Epithelial cell of prostate (primary cell): ENCODE measurements around the gene GJB6.
A peak's percentile ranks its signal among the peaks of the same experiment; 100 is the strongest.

ENCODE experiments used
- DNase-seq: peaks from one replicate; pipeline ENCODE4 v3.0.0-alpha.2; 2011; ENCODE audit warnings: low read depth, low spot score
- H3K27ac ChIP-seq: fragments of 450-650 bp; 2 replicates; pipeline ENCODE4 v1.5.1; 2017; ENCODE audit warnings: mild to moderate bottlenecking

GJB6 gene

DNA sequence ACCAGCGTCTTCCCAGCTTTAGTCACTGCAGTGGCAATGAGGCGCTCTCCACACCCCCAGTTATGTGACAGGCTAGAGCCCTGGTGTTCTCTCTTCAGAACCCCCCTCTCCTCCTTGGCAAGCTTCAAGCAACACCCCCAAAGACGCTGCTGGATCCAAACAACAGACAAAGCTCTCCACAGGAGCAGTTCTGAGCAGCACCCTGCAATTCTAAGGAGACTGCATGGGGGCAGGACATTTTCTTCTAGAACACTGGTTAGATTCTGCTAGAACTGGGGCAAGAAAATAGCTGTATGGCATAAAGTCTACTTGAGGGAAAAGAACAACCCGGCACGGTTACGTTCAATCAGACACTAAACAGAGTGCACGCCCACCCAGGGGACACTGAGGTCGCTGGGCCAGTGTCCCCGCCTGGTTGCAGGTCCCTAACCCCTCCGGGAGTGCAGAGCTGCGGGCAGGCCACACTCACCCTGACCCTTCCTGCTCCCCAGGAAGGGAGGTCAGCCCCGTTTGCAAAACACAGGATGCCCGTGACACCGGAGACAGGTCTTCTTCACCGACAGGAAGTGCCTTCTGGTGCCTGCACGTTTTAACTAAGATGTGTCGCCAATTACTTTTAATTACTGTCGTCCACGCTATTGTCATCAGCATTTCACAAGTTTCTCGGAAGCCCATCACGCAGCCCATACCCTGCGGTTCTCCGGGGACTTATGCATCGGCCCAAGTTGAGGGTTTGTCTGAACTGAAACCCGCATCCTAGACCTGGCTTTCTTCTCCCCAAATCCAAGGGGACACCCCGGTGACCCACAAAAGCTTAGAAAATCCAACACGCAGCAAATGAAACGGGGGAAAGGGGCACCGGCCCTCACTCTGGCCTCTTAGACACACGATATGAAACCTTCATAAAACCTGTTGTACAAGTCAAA is 943 bp downstream of the GJB6 start:
- H3K27ac ChIP-seq = no peak overlapping the region
- no peak for DNase-seq

DNA sequence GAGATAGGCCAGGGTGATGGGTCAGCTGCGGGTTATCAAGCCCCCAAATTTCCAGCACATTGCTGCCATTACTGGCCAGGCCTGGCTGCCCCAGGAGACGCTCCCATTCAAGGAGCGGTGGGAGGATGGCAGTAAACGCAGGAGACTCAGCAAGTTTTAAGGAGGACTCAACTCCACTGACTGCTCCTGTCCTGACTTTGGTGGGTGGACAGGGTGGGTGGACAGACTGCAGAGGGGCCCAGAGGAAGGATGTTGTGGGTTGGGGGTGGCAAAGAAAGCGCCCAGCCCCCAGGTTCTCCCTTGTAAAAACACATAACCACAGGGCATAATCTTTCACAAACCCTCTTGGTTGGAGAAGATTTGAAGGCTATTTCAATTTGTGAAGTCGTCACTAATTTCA is 4.4 kb downstream of the GJB6 start:
- no peak for DNase-seq
- no peak overlapping the region for H3K27ac ChIP-seq

DNA sequence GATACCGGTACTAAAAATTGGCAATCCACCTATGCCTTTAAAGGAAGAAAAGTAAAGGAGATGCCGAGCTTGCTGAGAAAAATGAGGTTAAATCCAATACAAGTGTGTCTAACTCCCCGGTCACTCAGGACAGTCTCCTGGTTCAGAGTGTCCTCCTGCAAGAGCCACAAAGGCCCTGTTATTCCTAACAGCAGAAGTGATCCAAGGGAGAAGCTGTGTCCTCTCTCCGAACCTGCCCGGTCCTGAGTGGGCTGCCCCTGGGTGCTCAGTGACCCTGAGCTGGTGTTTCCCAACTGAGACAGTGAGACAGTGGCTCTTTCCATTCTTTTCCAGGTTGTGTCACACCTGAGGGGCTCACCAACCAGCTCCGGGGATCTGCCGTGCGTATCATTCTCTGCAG is 4.8 kb downstream of the GJB6 start:
- DNase-seq = no peak
- H3K27ac ChIP-seq = no peak overlapping the region

DNA sequence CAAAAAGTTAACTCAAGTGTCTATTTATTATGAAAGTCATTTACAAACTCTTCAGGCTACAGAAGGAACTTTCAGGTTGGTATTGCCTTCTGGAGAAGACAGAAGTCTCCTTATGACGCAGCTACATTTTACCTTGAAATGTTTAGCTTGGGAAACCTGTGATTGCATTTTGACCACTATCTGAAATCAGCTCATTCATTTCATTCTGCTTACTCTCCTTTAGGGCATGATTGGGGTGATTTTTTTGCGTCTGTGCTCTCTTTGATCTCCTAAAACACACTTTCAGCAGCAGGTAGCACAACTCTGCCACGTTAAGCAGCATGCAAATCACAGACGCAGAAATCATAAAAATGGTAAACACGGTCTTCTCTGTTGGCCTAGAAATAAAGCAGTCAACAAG is 9.6 kb downstream of the GJB6 start:
- no peak overlapping the region for H3K27ac ChIP-seq

DNA sequence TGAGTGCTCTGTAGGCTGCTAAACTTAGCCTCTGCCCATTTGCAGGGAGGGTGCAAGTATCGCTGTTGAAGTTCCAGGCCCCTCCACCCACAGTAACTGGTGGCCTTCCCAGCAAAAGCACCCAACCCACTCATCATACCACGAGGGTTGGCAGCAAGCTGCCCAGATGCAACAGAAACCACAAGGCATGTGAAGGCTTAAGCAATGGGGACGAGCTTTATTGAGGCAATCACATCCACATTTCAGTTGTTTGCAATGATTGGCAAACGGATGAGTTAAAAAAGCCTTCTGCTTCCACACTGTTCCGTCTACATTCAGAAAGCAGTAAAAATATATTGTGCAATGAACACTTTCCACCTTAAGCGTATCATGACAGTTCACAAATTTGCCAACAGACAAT is 10.3 kb downstream of the GJB6 start:
- DNase-seq = no peak
- no peak overlapping the region for H3K27ac ChIP-seq

More for the DNA sequence above, 9.6 kb downstream of the GJB6 start:
- no peak for DNase-seq

DNA sequence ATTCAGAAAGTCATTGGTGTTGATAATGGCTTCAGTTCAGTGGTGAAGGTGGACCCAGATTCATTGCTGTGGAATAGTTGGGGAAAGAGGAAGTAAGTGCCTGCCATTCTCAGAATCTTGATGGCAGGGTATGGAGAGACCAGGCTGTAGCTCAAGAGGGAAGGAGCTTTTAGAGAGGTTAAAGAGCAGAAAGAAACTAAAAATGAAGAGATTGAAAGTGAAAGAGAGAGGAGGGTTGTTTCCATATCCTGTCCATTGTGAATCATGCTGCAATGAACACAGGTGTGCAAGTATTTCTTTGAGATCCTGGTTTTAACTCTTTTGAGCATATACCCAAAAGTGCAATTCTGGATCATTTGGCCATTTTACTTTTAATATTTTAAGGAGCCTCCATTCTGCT is 12.5 kb downstream of the GJB6 start:
- H3K27ac ChIP-seq = no peak overlapping the region
- DNase-seq = no peak

DNA sequence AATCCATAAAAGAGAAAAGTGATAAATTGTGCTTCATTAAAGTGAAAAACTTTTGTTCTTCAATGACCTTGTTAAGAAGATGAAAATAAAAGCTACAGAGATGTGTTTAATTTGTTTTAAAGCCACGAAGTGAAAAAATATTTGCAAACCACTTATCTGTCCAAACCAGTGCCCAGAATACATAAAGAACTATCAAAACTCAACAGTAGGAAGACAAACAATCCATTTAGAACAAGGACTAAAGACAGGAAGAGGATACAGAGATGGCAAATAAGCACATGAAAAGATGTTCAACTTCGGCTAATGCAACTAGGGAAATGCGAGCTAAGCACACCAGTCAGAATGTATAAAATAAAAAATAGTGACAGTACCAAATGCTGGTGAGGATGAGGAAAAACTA is 15.0 kb downstream of the GJB6 start:
- no peak for DNase-seq
- no peak overlapping the region for H3K27ac ChIP-seq

DNA sequence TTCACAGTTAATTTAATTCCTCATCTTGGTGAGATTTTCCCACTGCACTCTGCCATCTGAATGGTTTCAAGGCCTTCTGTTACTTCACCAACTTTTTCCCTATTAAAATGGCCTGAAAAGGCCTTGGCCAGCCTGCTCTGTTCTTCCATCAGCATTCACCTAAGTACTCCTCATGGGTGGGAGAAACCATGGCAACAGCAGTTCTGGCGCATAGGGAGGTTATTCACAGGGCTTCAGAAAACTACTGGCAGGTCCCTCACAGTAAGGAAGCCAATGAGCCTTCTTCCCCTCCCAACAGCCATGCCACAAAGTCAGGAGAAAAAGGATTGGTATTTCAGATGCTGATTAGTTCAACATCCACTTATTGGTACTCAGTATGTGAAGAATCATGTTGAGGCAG is 22.2 kb downstream of the GJB6 start:
- no peak overlapping the region for H3K27ac ChIP-seq
- no peak for DNase-seq

DNA sequence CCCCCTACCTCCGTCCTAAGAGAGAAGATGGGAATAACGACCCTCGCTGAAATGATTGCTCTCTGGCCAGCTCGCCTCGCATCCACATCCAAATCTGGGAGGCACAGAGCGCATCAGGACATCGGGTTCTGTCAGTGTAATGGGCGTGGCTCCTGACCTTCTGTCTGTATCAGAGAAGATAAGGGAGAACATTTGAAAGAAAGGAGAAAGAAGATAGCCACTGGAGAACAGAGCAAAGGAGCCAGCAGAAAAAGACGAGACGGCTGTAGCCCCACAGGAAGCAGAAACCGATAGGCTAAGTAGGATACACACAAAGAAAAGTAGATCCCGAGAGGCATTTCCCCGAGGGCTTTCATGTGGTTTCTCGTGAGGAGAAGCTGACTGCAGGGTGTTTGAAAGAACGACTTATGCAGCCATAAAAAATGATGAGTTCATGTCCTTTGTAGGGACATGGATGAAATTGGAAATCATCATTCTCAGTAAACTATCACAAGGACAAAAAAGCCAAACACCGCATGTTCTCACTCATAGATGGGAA is 25.4 kb downstream of the GJB6 start:
- no peak for DNase-seq
- no peak overlapping the region for H3K27ac ChIP-seq

DNA sequence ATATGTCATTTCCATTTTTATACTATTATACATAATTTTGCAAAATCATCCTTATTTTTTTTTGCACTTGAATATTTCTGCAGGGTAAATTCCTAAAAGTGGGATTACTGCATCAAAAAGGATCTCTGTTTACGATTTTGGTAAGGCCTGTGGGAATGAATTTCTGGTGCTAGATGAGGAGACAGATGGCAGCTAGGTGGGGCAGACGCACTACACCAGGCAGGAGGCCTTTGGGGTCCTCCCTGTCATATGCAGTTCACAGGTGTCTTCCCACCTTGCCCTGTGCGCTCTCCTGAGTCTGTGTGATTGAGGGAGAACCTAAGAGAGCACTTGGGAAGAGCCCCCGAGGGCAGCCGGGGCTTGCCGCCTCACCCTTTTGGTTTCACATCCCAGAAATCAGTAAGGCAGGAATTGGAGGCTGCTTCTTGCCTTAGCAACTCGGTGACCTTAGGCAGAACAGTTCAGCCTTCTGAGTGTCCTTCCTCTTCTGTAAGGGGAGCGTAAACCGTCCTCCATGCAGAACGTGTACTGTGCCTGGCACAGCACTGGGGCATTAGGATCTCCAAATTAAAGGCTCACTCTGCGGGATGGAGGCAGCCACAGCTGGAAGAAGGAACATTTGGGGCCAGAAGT is 25.9 kb downstream of the GJB6 start:
- no peak for DNase-seq
- no peak overlapping the region for H3K27ac ChIP-seq

DNA sequence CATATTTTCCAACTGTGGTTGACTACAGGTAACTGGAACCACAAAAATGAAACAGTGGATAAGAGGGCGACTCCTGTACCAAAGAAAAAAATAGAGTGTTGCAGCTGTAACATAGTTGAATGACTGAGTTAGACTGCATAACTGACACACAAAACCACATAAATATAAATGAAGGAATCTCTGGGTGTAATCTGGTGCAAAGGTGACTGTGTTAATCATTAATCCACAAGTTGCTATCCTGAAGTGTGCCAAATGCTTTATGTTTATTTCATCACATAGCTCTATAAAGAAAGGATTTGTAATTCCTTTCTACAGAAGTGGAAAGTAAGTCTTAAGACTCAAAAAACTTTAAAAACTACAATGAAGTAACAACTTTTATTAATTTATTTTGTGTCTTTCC is 33.3 kb downstream of the GJB6 start:
- no peak for DNase-seq

DNA sequence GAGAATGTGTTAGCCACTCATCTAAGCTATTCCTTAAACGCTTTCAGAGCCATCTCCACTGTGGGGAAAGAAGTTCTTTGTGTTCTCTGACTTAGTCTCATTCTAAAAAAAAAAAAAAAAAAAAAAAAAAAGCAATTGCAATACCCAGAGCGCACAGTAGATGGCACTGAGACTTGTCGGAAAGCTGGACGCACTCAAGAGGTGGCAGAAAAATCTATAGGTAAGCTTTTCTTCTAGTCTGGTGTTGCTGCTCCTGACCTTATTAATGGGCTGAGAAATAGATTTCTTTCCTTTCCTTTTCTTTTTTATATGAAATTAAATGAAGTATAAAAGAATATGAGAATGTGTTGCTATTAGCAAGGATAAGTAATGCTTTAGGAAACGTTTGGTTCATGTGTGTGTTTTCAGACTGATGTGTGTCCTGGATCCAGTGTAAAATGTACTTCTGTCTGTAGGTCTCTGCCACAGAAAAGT is 34.7 kb downstream of the GJB6 start:
- H3K27ac ChIP-seq = peak overlapping the region; percentile 14
- no peak for DNase-seq

More for the DNA sequence above, 33.3 kb downstream of the GJB6 start:
- peak overlapping the region; percentile 16 for H3K27ac ChIP-seq

DNA sequence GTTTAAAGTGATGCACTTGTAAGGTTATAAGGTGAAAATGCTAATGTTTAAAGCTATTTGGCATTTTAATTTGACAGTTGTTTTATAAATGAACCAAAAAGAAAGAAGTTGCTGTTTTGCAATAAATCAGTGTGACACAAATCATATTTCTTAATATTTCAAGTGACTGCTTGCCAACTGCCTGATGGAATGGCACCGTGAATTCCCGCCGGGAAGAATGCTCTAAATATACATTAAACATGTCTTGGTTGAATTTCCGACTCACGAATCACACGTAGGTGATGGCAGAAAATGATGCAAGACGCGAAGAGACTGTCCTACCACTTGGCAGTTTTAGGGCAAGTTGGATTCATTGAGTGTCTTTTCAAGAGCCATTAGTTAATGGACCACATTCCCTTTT is 36.3 kb downstream of the GJB6 start:
- peak overlapping the region; percentile 28 for H3K27ac ChIP-seq
- DNase-seq = no peak

DNA sequence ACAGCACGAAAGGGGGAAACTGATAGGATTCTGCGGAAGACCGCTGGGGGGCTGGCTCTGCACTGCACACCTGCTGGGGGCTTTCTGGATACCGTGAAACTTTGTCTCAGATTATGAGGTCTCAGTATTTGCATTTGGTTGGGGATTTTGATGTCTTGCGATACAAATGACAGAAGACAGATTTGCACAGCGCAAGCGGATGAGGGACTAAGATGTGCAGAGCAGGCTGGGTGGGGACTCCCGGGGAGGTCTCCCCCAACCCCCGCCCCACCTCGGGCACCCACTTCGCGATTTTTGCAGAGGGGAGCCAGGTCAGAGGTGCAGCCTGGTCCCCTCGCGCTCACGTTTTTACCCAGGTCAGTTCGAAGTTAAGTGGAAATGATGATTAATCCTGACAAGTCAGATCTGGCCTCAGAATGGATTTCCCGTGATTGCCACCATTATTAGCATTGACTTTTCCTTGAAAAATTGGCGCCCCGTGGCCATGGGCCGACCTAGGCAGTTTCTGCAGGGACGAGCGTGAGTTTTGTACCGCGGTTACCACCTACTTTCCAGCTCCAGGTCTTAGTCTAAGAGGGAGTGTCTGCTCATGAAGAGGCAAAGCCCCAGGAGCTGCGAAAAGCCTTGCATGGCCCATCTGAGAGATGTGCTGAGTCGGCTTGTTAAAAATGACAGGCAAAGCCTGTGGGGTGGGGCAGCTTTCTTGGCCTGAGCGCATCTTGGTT is 38.0 kb downstream of the GJB6 start:
- no peak for DNase-seq
- H3K27ac ChIP-seq = peak overlapping the region; percentile 80

DNA sequence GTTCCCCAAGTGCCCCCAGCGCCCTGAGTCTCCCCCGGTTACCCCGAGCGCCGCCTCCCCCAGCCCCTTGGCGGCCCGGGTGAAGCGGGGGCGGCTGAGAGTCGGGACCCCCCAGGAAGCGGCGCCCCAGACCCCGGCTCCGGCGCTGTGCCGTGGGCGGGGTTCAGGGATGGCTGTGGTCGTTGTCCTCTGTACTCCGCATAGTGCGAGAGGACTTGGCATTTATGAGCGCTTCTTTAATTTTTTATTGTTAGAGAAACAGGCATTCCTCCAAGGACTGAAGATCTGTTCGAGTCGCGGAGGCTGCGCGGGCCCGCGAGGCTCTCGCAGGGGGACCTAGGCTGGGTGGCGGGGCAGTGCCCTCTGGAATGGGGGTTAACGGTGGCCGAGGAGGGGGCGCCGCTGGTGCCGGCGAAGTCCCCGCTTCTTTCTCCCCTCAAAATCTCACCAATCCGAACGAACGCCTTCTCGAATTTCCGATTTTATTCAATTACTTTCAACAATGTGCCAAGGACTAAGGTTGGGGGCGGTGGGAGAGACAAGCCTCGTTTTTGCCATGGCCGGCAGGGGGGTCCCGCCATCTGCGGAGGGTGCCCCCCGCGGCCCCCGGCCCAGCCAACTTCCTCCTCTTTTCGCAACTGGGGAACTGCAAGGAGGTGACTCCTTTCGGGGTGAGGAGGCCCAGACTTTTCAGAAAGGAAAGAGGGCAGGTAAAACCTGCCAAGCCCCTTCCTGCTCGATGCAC is 38.8 kb downstream of the GJB6 start:
- peak overlapping the region; percentile 80 for H3K27ac ChIP-seq
- no peak for DNase-seq

DNA sequence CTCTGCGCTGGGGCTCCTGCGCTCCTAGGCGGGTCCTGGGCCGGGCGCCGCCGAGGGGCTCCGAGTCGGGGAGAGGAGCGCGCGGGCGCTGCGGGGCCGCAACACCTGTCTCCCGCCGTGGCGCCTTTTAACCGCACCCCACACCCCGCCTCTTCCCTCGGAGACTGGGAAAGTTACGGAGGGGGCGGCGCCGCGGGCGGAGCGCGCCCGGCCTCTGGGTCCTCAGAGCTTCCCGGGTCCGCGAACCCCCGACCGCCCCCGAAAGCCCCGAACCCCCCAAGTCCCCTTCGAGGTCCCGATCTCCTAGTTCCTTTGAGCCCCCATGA is 39.3 kb downstream of the GJB6 start, which contains the start of gene GJB2:
Gene GJB2 (minus strand): TSS at position 103 of the 326 bp plus-strand sequence. CDS start 3,357 bp downstream, outside the sequence.
- no peak for DNase-seq
- peak within 1 kb of the TSS; percentile 80 for H3K27ac ChIP-seq

DNA sequence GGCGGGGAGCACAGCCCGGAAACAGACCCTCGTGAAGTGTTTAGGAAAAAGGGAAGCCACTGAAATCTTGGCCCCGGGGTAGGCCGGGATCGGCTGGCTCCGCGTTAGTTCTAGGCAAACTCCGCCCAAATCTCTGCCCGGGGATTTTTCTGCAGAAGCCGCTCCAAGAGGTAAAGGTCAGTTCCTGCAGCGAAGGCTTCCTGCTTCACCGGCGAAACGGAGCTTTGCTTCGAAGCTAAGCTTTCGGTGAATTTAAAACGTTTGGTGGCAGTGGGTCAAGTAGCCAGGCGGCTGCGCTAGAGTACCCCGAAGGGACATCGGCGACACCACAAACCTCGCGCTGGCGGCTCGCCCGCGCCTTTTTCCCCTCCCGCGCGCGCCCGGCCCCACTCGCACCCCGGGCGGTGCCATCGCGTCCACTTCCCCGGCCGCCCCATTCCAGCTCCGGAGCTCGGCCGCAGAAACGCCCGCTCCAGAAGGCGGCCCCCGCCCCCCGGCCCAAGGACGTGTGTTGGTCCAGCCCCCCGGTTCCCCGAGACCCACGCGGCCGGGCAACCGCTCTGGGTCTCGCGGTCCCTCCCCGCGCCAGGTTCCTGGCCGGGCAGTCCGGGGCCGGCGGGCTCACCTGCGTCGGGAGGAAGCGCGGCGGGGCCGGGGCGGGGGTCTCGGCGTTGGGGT is 39.8 kb downstream of the GJB6 start:
- H3K27ac ChIP-seq = peak overlapping the region; percentile 80
- no peak for DNase-seq

DNA sequence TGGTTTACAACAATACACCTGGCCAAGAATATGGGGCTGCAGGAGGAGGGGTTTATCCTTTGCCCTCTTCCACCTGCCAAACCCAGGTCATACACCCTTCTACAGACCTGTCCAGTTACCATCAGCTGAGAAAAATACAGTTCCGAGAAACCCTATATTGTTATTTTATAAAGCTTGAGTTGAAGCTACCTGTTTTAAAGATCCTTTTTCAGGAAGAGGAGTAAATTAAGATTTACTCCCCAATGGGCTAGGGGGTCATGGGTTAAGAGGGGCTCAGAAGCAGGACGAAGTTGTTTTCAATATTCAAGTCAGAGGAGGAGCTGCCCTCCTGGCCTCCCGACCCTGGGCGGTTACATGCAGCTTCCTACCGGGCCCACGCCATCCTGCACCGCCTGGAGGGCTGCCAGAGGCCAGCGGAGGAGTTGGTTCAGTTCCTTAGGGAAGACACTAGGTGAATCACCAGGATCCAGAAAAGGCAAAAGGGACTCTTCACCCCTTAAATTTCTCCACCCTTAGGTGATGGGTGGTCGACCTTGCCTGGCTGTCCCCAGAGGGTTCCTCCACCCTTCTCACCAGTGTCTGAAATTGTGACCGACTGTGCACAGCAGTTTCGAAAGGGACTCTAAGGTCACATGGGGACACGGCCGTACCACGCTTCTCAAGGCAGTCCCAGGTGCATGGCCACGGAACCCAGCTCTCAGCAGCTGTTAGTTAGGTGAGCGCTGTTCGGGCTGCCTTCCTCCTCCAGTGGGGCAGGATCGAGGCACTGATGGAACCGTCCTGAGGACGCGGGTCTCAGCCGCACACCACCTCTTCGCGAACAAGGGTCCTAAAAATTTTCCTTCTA is 40.6 kb downstream of the GJB6 start:
- no peak for DNase-seq
- peak overlapping the region; percentile 80 for H3K27ac ChIP-seq
